Stimulated activated naive CD8-positive, alpha-beta T cell treated with anti-CD3 and anti-CD28 coated beads, Interleukin-15, Interleukin-2, amounts not matched to agents 100 ng/mL and 50 ng/mL, for 24 hours (primary cell): ENCODE measurements around the gene SH2D7.

Source experiments
- H3K27ac Mint-ChIP-seq: one replicate; pipeline ENCODE4 v1.8.0; 2021; ENCODE audit warnings: mild to moderate bottlenecking, mixed read lengths
- H3K27me3 Mint-ChIP-seq: one replicate; pipeline ENCODE4 v1.8.0; 2021; ENCODE audit warnings: mixed read lengths
- H3K36me3 Mint-ChIP-seq: one replicate; pipeline ENCODE4 v1.8.0; 2021; ENCODE audit warnings: low read depth, mixed read lengths
- H3K4me1 Mint-ChIP-seq: one replicate; pipeline ENCODE4 v1.8.0; 2021; ENCODE audit warnings: low read depth, mixed read lengths
- H3K4me3 Mint-ChIP-seq: one replicate; pipeline ENCODE4 v1.8.0; 2021; ENCODE audit warnings: mild to moderate bottlenecking, mixed read lengths
- H3K9me3 Mint-ChIP-seq: one replicate; pipeline ENCODE4 v1.8.0; 2021; ENCODE audit warnings: mixed read lengths

Gene SH2D7

GRCh38 chr15:78125267-78125666 lies 32.9 kb downstream of the SH2D7 start:
- Mint-ChIP-seq H3K9me3 (no peaks in the 10 kb centered on the region), H3K36me3 (no peaks in the 10 kb centered on the region), H3K27me3 (no peaks in the 10 kb centered on the region), H3K4me3 (no peak overlapping the region), H3K4me1 (no peaks in the 10 kb centered on the region), H3K27ac (no peak overlapping the region)

DNA sequence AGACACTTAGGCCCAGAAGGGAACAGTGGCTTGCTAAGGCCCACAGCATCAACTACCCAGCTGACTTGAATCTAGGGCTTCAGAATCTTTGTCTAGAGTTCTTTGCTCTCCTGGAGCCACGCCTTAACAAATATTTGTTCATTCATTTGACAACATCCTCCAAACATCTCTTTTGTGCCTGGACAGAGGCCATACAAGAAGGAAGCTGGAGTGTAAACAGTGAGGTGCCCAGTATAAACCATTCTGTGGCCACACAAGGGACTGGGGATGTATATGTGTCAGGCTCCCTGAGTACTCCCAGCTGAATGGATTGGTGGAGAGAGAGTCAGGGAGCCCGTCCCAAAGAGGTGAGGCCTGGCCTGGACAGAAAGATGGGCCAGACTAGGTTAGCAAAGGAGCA lies 35.5 kb downstream of the SH2D7 start:
- no peaks in the 10 kb centered on the region for H3K9me3 Mint-ChIP-seq
- no peaks in the 10 kb centered on the region for H3K36me3 Mint-ChIP-seq
- peaks cover 13% of the 10 kb centered on the region for H3K4me1 Mint-ChIP-seq
- H3K27ac Mint-ChIP-seq: no peak overlapping the region
- no peaks in the 10 kb centered on the region for H3K27me3 Mint-ChIP-seq
- H3K4me3 Mint-ChIP-seq: no peak overlapping the region

- H3K9me3 Mint-ChIP-seq: no peaks in the 10 kb centered on the region
- peaks cover 18% of the 10 kb centered on the region for H3K4me1 Mint-ChIP-seq
- H3K36me3 Mint-ChIP-seq: no peaks in the 10 kb centered on the region
- H3K27me3 Mint-ChIP-seq: no peaks in the 10 kb centered on the region
- H3K4me3 Mint-ChIP-seq: no peak overlapping the region
- peak overlapping the region; percentile 52 for H3K27ac Mint-ChIP-seq
Observed at GRCh38 chr15:78129077-78129750, 36.9 kb downstream of the SH2D7 start.

- H3K9me3 Mint-ChIP-seq: no peaks in the 10 kb centered on the region
- H3K4me3 Mint-ChIP-seq: no peak overlapping the region
- no peaks in the 10 kb centered on the region for H3K36me3 Mint-ChIP-seq
- no peaks in the 10 kb centered on the region for H3K27me3 Mint-ChIP-seq
- H3K4me1 Mint-ChIP-seq: peaks cover 18% of the 10 kb centered on the region
- peak overlapping the region; percentile 52 for H3K27ac Mint-ChIP-seq
Observed at GRCh38 chr15:78129751-78130287, 37.5 kb downstream of the SH2D7 start.

- no peaks in the 10 kb centered on the region for H3K36me3 Mint-ChIP-seq
Observed at GRCh38 chr15:78130466-78131294, 38.3 kb downstream of the SH2D7 start.

GRCh38 chr15:78131295-78132061 lies 39.1 kb downstream of the SH2D7 start, which contains the start of gene CIB2:
CIB2 (minus strand) TSS chr15:78131445; CDS start chr15:78131215, 230 bp downstream.
- Mint-ChIP-seq H3K27ac (peak within 1 kb of the TSS; percentile 61), H3K36me3 (no peaks in the 10 kb centered on the region), H3K9me3 (no peaks in the 10 kb centered on the region), H3K4me1 (peaks cover 18% of the 10 kb centered on the region), H3K27me3 (no peaks in the 10 kb centered on the region), H3K4me3 (peak within 1 kb of the TSS; percentile 86)

More at GRCh38 chr15:78130466-78131294, 38.3 kb downstream of the SH2D7 start:
- Mint-ChIP-seq H3K27ac (peak overlapping the region; percentile 26), H3K27me3 (no peaks in the 10 kb centered on the region), H3K4me1 (peaks cover 18% of the 10 kb centered on the region), H3K9me3 (no peaks in the 10 kb centered on the region), H3K4me3 (peak overlapping the region; percentile 47)

- H3K4me3 Mint-ChIP-seq: no peak overlapping the region
- no peaks in the 10 kb centered on the region for H3K9me3 Mint-ChIP-seq
- no peaks in the 10 kb centered on the region for H3K36me3 Mint-ChIP-seq
- H3K4me1 Mint-ChIP-seq: peaks cover 18% of the 10 kb centered on the region
- no peak overlapping the region for H3K27ac Mint-ChIP-seq
- no peaks in the 10 kb centered on the region for H3K27me3 Mint-ChIP-seq
Observed at GRCh38 chr15:78133801-78134200, 41.4 kb downstream of the SH2D7 start.

GRCh38 chr15:78139578-78139977 lies 47.2 kb downstream of the SH2D7 start:
- H3K9me3 Mint-ChIP-seq: no peaks in the 10 kb centered on the region

GRCh38 chr15:78140292-78140691 lies 47.9 kb downstream of the SH2D7 start:
- Mint-ChIP-seq H3K27ac (no peak overlapping the region), H3K36me3 (no peaks in the 10 kb centered on the region), H3K27me3 (no peaks in the 10 kb centered on the region), H3K9me3 (no peaks in the 10 kb centered on the region), H3K4me1 (no peaks in the 10 kb centered on the region), H3K4me3 (no peak overlapping the region)

More at GRCh38 chr15:78139578-78139977, 47.2 kb downstream of the SH2D7 start:
- Mint-ChIP-seq H3K36me3 (no peaks in the 10 kb centered on the region), H3K4me1 (no peaks in the 10 kb centered on the region), H3K27ac (no peak overlapping the region), H3K27me3 (no peaks in the 10 kb centered on the region), H3K4me3 (no peak overlapping the region)

- H3K4me3 Mint-ChIP-seq: no peak overlapping the region
- H3K9me3 Mint-ChIP-seq: no peaks in the 10 kb centered on the region
- peaks cover 6% of the 10 kb centered on the region for H3K4me1 Mint-ChIP-seq
- H3K36me3 Mint-ChIP-seq: no peaks in the 10 kb centered on the region
- H3K27ac Mint-ChIP-seq: no peak overlapping the region
- no peaks in the 10 kb centered on the region for H3K27me3 Mint-ChIP-seq
Observed at GRCh38 chr15:78142332-78142731, 50.0 kb downstream of the SH2D7 start.

GRCh38 chr15:78146425-78147154 lies 54.2 kb downstream of the SH2D7 start:
- Mint-ChIP-seq H3K27ac (no peak overlapping the region), H3K27me3 (no peaks in the 10 kb centered on the region), H3K9me3 (no peaks in the 10 kb centered on the region), H3K4me1 (peaks cover 31% of the 10 kb centered on the region), H3K36me3 (peaks cover 7% of the 10 kb centered on the region), H3K4me3 (no peak overlapping the region)

DNA sequence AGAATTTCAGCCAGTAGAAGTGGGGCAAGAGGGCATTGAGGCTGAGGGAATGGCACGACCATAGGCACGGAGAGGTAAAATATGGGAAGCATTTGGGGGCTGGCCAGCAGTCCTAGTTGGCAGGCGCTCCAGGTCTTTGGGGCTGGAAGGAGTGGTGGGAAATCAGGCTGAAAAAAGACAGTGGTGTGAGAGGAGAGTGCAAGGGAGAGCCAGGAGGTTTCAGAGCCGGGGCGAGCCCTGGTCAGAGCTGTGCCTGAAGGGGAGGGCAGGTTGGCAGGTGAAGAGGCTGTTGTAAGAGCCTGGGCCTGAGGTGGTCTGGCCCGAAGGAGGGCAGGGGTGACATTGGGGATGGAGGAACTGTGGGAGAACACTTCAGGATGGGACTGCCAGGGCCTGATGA lies 55.2 kb downstream of the SH2D7 start:
- peak overlapping the region; percentile 62 for H3K4me3 Mint-ChIP-seq
- H3K36me3 Mint-ChIP-seq: peaks cover 9% of the 10 kb centered on the region
- no peak overlapping the region for H3K27ac Mint-ChIP-seq
- no peaks in the 10 kb centered on the region for H3K27me3 Mint-ChIP-seq
- peaks cover 34% of the 10 kb centered on the region for H3K4me1 Mint-ChIP-seq
- H3K9me3 Mint-ChIP-seq: no peaks in the 10 kb centered on the region

GRCh38 chr15:78148392-78149067 lies 56.2 kb downstream of the SH2D7 start:
- H3K27me3 Mint-ChIP-seq: no peaks in the 10 kb centered on the region
- H3K4me3 Mint-ChIP-seq: peak overlapping the region; percentile 96
- H3K36me3 Mint-ChIP-seq: peaks cover 19% of the 10 kb centered on the region
- H3K4me1 Mint-ChIP-seq: peaks cover 43% of the 10 kb centered on the region
- H3K27ac Mint-ChIP-seq: peak overlapping the region; percentile 96
- H3K9me3 Mint-ChIP-seq: no peaks in the 10 kb centered on the region
